GM19043 (cell line): ENCODE measurements around the gene G3BP2.
"Not testable (repeated sequence)": the region's sequence is repeated elsewhere in the genome, so short reads cannot be mapped to it uniquely, and the experiment has no call there.

Experiments used
- ATAC-seq: cut with Tn5 transposase; IDR thresholded peaks from one replicate; pipeline ENCODE4 v1.9.1; 2021; ENCODE audit warnings: low read depth; ENCODE audit not compliant: unreplicated experiment

G3BP2 gene

DNA sequence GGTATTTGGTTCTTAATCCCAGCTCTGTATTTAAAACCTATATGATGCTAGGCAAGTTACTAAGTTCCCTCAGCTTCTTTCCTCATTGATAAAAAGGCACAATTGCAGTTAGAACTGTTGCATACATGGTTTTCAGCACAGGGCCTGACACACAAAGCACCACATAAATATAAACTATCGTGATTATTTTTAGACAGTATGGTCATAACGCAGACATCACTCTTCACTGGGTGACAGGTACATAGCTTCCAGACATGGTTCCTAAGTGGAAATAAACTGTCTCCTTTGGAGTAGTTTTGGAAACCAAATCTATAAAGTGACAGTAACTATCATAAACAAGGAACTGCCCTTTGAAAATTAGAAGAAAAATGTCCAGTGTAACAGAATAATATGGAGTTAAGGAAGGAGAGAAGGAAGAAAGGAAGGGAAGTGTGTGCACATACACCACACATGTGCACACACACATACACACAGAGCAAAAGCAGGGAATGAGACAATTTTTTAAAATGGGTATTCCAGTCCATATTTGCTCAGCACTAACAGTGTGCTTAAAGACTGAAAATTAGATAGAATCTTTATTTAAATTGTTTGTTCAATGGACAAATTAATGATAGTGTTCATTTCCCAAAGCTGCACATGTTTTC, 12.5 kb upstream of the G3BP2 start:
- no peak for ATAC-seq

GRCh38 chr4:75683482-75684155, 10.4 kb upstream of the G3BP2 start:
- ATAC-seq, result no peak

GRCh38 chr4:75679876-75680575, 6.8 kb upstream of the G3BP2 start:
- ATAC-seq, result no peak

- no peak for ATAC-seq
Measured at GRCh38 chr4:75678965-75679364, 5.8 kb upstream of the G3BP2 start.

GRCh38 chr4:75678473-75678872, 5.3 kb upstream of the G3BP2 start:
- no peak for ATAC-seq

- ATAC-seq, result no peak
Measured at GRCh38 chr4:75675004-75675531, 1.9 kb upstream of the G3BP2 start.

DNA sequence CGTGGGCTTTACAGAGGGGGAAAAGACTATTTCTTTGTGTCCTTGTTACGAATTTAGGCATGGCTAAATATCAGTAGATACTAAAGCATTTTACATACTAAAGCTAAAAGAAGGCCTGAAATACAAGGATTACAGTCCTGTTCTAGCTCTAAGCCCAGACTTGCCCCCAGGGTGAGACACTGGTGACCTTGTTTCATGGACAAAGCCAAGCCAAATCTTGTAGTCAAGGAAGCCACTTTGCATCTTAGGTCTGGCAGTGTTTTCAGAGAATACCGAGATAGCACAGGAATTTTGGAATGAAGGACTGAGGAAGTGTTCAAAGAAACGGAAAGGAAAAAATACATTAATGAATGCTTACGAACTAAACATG, 733 bp upstream of the G3BP2 start:
- ATAC-seq, result no peak

DNA sequence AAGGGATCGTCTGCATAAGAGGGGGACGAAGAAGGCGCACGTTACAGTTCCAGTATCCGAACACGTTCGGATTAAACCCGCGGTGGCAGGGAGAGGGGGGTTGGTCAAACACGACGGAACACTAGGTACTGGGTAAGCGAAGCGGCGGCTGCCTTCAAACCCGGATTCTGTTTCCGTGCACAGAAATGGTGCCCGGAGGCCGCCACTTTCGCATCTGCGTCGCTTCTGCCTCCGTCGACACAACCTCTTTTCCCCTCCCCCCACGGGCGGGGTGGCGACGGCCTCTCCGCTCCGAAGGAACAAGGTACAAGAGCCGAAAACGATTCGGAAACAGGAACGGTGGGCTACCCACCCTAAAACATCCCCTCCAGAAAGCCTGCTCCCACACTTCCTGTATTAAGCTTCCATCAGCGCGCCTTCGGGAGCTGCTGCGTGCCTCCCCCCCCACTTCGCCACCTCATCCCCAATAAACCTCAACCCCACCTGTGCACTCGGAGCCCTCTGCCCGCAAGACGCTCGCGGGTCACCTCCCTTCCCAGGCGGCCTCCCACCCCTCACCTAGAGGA, 667 bp downstream of the G3BP2 start:
- ATAC-seq, result peak; percentile 14

DNA sequence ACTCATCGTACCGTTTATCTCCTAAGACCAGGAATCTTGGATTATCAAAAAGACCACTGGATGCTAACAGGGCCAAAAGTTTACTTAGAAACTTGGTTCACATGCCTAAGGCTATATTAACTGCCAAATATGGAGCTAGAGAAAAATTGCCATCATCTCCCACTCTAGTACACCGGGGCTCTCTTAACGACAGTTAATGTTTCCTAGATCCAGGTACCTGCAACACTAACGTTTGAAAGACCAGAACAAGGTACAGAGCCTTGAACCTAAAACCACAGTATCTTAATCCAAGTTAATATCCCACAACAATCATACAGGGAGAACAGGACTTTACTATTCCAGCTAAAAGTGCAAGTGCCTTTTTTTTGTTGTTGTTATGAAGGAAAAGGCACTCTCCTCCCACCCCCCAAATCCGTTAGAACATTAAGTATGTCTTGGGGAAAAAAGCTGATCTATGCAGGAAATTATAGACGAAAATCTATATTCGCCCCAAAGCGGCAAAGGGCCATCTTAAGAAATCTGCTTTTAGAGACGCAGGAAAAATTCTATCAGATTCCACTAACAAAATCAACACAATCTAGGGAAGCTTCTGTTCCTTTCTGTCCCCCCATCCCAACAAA, 1.3 kb downstream of the G3BP2 start:
- ATAC-seq, result no peak

DNA sequence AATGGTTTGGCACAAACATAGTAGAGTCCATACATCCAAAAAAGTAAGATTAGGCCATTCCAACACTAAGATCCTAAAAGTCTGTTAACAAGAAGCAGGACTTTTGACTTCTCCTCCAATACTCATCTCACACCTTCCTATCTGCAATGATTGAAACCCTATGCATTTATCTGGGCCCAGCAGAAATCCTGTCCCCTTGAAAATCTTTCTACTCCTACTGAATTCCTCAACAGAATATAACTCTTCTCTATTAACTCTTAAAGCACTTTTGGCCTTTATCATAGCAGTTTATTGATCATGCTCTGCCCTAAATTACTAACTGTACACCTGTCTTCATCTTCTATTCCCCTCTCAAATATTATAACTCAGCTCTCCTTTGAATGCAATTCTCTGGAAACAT, 4.6 kb downstream of the G3BP2 start:
- no peak for ATAC-seq

GRCh38 chr4:75667636-75668035, 5.6 kb downstream of the G3BP2 start:
- ATAC-seq, result not testable (repeated sequence)

GRCh38 chr4:75666299-75666698, 6.9 kb downstream of the G3BP2 start:
- no peak for ATAC-seq

- not testable (repeated sequence) for ATAC-seq
Measured at GRCh38 chr4:75664604-75665003, 8.6 kb downstream of the G3BP2 start.

GRCh38 chr4:75662626-75663025, 10.6 kb downstream of the G3BP2 start:
- no peak for ATAC-seq

GRCh38 chr4:75660491-75660890, 12.7 kb downstream of the G3BP2 start:
- ATAC-seq, result no peak

- no peak for ATAC-seq
Measured at GRCh38 chr4:75659512-75660031, 13.6 kb downstream of the G3BP2 start.

- ATAC-seq, result no peak
Measured at GRCh38 chr4:75658876-75659275, 14.3 kb downstream of the G3BP2 start.

GRCh38 chr4:75655562-75655961, 17.6 kb downstream of the G3BP2 start:
- ATAC-seq, result no peak

DNA sequence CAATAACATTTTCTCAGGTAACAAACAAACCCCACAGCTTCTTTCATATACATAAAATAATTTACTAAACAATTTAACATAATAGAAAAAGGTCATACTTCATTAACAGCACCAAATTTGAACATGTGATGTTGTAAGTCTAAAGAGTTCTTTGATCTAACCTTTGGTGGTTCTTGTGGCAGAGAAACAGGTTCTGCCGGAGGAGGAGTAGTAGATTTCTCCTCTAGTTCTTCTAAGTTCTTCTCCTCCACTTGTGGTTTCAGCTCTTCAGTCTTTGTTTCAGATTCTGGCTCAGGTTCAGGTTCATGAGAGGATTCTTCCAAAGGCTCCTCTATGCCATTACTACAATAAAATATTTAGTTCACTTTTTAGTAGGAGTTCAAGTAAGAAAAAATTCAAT, 18.3 kb downstream of the G3BP2 start:
- no peak for ATAC-seq

- no peak for ATAC-seq
Measured at GRCh38 chr4:75653845-75654503, 19.2 kb downstream of the G3BP2 start.
